ENCODE results near the gene ACSM5. TPM values are rescaled to one million over a fixed set of nuclear protein-coding genes. Genes with fewer than 3 reads are reported as not detected.
"Not testable (repeated sequence)": the region's sequence is repeated elsewhere in the genome, so short reads cannot be mapped to it uniquely, and the experiment has no call there.

The ACSM5 gene
- polyA plus RNA-seq, 4 donors: 0.42 to 9.2 (median 4.8) TPM

- not testable (repeated sequence) for DNase-seq (ENCODE audit: low read depth in 4 of 4, low spot score in 3 of 4)
Observed at GRCh38 chr16:20441859-20442258, 32.5 kb downstream of the ACSM5 start.

DNA sequence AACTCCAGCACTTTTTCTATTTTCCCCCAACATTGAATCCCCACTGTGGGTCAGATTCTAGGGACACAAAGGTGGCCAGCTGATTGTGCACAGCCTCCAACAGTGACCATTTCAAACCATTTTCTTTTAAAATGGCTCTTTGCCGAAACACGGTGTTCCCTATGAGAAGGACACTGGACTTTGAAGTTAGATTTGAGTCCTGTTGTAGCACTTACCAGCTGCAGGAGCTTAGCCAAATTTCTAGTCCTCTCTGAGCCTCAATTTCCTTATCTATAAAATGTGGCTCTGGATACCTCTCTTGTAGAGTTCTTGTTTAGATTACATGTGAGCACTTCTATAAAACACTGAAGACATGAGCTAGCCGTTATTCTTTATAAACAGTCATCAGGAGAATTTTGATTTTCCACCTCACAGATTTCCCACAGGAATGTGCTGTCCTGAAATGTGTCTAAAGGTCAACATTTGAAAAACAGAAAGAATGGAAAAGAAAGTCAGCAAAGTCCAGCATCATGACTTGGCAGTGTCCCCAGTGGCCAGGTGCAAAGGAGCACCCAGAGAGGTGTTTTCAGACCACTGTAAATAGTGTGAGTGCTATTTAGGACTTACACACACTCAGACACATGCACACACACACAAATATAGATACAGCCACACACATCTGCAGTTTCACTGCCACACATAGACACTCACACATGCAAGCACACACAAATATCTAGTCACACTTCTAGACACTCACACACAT is 37.5 kb downstream of the ACSM5 start:
- DNase-seq (ENCODE audit: low read depth in 4 of 4, low spot score in 3 of 4): not testable (repeated sequence)

GRCh38 chr16:20451364-20451763 is 42.0 kb downstream of the ACSM5 start, which contains the start of gene ACSM2A:
TSS of gene ACSM2A (plus strand) at chr16:20451521. CDS start at chr16:20460115, 8,594 bp downstream.
- DNase-seq (ENCODE audit: low read depth in 4 of 4, low spot score in 3 of 4): not testable (repeated sequence)

DNA sequence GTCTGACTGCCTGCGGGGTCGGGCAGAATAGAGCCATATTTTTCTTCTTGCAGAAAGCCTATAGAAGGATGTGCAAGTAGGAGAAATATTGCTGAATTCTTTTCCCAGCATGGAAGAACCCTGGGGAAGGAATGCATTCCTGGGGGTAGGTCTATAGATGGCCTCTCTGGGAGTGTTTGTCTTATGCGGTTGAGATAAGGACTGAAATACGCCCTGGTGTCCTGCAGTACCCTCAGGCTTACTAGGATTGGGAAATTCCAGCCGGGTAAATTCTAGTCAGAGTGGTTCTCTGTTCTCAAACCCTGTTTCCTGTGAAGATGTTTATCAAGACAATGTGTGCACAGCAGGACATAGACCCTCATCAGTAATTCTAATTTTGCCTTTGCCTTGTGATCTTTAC is 44.3 kb downstream of the ACSM5 start:
- DNase-seq (ENCODE audit: low read depth in 4 of 4, low spot score in 3 of 4): not testable (repeated sequence)

DNA sequence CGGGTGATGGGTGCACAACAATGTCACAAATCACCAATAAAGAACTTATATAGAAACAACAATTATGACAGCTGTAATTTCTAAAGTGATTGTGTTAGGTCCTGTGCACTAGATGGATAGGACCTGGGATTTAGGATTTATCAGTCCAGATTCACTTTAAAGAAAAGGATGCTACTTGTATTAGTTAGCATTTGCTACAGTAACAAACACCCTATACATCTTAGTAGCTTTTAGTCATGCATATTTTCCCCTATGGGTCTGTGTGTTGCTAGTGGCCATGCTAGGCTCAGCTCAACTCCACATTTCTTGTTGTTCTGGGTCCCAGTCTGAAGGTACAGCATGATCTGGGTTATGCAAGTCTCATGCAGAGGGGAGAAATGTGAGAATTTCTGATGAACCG is 49.9 kb downstream of the ACSM5 start:
- DNase-seq (ENCODE audit: low read depth in 4 of 4, low spot score in 3 of 4): not testable (repeated sequence)

DNA sequence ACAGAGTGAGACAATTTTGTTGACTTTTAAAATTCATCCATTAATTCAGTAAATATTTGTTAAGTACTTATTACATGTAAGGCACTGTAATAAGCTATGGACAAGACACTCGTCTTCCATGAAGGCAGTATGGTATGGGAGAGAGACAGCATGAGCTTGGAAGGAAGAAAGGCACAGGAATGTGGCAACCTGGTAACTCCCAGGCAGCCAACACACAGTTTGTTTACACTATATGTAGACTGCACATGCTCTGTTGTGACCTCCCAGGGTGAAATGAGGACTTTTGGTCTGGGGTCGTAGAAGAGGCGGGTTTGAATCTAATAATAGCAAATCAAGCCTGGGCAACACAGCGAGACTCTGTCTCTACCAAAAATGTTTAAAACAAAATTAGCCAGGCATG is 51.0 kb downstream of the ACSM5 start:
- DNase-seq (ENCODE audit: low read depth in 4 of 4, low spot score in 3 of 4): not testable (repeated sequence)

GRCh38 chr16:20468954-20469353 is 59.6 kb downstream of the ACSM5 start:
- not testable (repeated sequence) for DNase-seq (ENCODE audit: low read depth in 4 of 4, low spot score in 3 of 4)

DNA sequence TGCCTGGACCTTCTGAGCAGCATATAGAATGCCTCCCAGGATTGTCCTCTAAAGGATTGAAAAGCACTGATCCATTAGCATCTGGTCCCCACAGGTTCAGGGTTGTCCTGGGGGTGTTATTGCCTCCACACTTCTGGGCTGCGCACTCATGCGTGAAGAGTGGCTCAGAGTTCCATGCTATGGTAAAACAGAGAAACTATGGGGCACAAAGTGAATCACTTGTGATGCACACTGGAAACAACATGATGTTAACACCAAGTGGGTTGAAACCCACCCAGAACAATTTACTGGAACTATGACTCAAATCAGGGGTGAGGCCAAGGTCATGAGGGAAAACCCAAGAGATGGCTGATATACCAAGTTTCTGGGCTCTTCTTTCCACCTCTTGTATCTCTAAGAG is 60.6 kb downstream of the ACSM5 start:
- not testable (repeated sequence) for DNase-seq (ENCODE audit: low read depth in 4 of 4, low spot score in 3 of 4)

- not testable (repeated sequence) for DNase-seq (ENCODE audit: low read depth in 4 of 4, low spot score in 3 of 4)
Observed at GRCh38 chr16:20470732-20471131, 61.4 kb downstream of the ACSM5 start.

GRCh38 chr16:20477188-20477744 is 67.9 kb downstream of the ACSM5 start:
- not testable (repeated sequence) for DNase-seq (ENCODE audit: low read depth in 4 of 4, low spot score in 3 of 4)

GRCh38 chr16:20483989-20484388 is 74.7 kb downstream of the ACSM5 start:
- not testable (repeated sequence) for DNase-seq (ENCODE audit: low read depth in 4 of 4, low spot score in 3 of 4)

- no peak for DNase-seq (ENCODE audit: low read depth in 4 of 4, low spot score in 3 of 4)
Observed at GRCh38 chr16:20484726-20485125, 75.4 kb downstream of the ACSM5 start.

DNA sequence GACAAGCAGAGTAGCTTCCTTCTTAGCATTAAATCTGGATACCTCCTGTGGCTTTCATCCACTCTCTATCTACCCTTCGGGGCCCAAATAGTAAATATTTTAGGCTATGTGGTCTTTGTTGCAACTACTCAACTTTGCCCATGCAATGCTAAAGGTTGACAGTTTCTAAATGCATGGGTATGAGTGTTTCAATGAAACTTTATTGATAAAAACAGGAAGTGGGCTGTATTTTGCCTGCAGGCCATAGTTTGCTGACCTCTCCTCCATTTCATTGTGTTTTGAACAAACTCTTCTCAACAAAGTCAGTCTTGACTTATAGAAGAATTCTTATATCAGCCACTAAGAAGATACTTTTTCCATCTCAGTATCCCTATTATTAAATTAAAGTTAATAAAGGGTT is 76.1 kb downstream of the ACSM5 start:
- DNase-seq (ENCODE audit: low read depth in 4 of 4, low spot score in 3 of 4): no peak

Other genes starting within 250 kb of the ACSM5 start
- gene GP2, start 82.0 kb upstream of the ACSM5 start, polyA plus RNA-seq (ENCODE audit: insufficient read length in 4 of 4): 1 to 10 TPM in 3 of 4 donors, not detected in 1; 2.6 to 7.4 (median 2.7) TPM
- 100 to 1,000 TPM in 3 of 4 donors, 1 to 10 TPM in 1; 2.8 to 325 (median 197) TPM for gene UMOD, start 56.8 kb upstream of the ACSM5 start, polyA plus RNA-seq (ENCODE audit: insufficient read length in 4 of 4)
- gene PDILT, start 4.8 kb upstream of the ACSM5 start, polyA plus RNA-seq (ENCODE audit: insufficient read length in 4 of 4): under 1 TPM in 1 of 4 donors, not detected in 3; 0.10 TPM
- gene ACSM2A, start 42.0 kb downstream of the ACSM5 start, polyA plus RNA-seq (ENCODE audit: insufficient read length in 4 of 4): 10 to 100 TPM in 3 of 4 donors, 1 to 10 TPM in 1; 1.3 to 76.5 (median 54.4) TPM
- 10 to 100 TPM in 3 of 4 donors, 1 to 10 TPM in 1; 2.5 to 60.6 (median 45.6) TPM for gene ACSM2B, start 166.8 kb downstream of the ACSM5 start, polyA plus RNA-seq (ENCODE audit: insufficient read length in 4 of 4)

All from left renal pelvis (tissue), 4 donors.